Mesendoderm (in vitro differentiated cells): Measurements from ENCODE around the gene ZNF44.

Experiments used
- DNase-seq: peaks from one replicate; pipeline ENCODE4 v3.0.0; 2013
- H2AK5ac ChIP-seq: 2 replicates; pipeline ENCODE4 v1.6.1; 2013; ENCODE audit warnings: low read length, inconsistent platforms
- H2BK120ac ChIP-seq: 2 replicates; pipeline ENCODE4 v1.6.1; 2013; ENCODE audit warnings: low read depth, mild to moderate bottlenecking, low read length, moderate library complexity, mixed read lengths
- H2BK15ac ChIP-seq: replicated peaks from 2 replicates; pipeline ENCODE4 v1.6.1; 2013; ENCODE audit warnings: low read depth, mild to moderate bottlenecking, moderate library complexity
- H2BK5ac ChIP-seq: 2 replicates; pipeline ENCODE4 v1.6.1; 2013; ENCODE audit warnings: low read length, inconsistent platforms
- H3K18ac ChIP-seq: 2 replicates; pipeline ENCODE4 v1.6.1; 2013; ENCODE audit warnings: mild to moderate bottlenecking, low read length, mixed read lengths
- H3K23ac ChIP-seq: one replicate; pipeline ENCODE4 v1.6.1; 2013; ENCODE audit warnings: low read length
- H3K27ac ChIP-seq: 2 replicates; pipeline ENCODE4 v1.5.1; 2013; ENCODE audit warnings: low read depth, mild to moderate bottlenecking, inconsistent platforms, low read length, moderate library complexity
- H3K27me3 ChIP-seq: 2 replicates; pipeline ENCODE4 v1.6.1; 2013; ENCODE audit warnings: low read length, control low read depth, mild to moderate bottlenecking, inconsistent platforms; ENCODE audit not compliant: insufficient read depth, poor library complexity
- H3K36me3 ChIP-seq: 2 replicates; pipeline ENCODE4 v1.6.1; 2013; ENCODE audit warnings: low read length, inconsistent platforms; ENCODE audit not compliant: control insufficient read depth, insufficient read depth
- H3K4ac ChIP-seq: one replicate; pipeline ENCODE4 v1.6.1; 2013; ENCODE audit warnings: low read depth, mild to moderate bottlenecking, low read length, moderate library complexity
- H3K4me1 ChIP-seq: 2 replicates; pipeline ENCODE4 v1.6.1; 2013; ENCODE audit warnings: low read depth, low read length, inconsistent platforms; ENCODE audit not compliant: control insufficient read depth
- H3K4me2 ChIP-seq: 2 replicates; pipeline ENCODE4 v1.6.1; 2013; ENCODE audit warnings: low read length
- H3K4me3 ChIP-seq: 2 replicates; pipeline ENCODE4 v1.5.1; 2013; ENCODE audit warnings: mild to moderate bottlenecking, low read length
- H3K56ac ChIP-seq: one replicate; pipeline ENCODE4 v1.6.1; 2013; ENCODE audit warnings: low read length
- H3K79me1 ChIP-seq: 2 replicates; pipeline ENCODE4 v1.6.1; 2013; ENCODE audit warnings: low read length, inconsistent platforms
- H3K79me2 ChIP-seq: 2 replicates; pipeline ENCODE4 v1.6.1; 2013; ENCODE audit warnings: mild to moderate bottlenecking, low read length; ENCODE audit not compliant: control insufficient read depth, insufficient read depth
- H3K9ac ChIP-seq: 2 replicates; pipeline ENCODE4 v1.6.1; 2013; ENCODE audit warnings: low read length, inconsistent platforms
- H4K5ac ChIP-seq: one replicate; pipeline ENCODE4 v1.6.1; 2013; ENCODE audit warnings: low read length
- H4K8ac ChIP-seq: one replicate; pipeline ENCODE4 v1.6.1; 2013; ENCODE audit warnings: low read depth, mild to moderate bottlenecking, control low read depth, low read length, moderate library complexity
- WGBS: extraction: QIAGEN DNeasy Blood & Tissue Kit; methylation state at CpG from one replicate; pipeline ENCODE4 v1.1.7; 2013; ENCODE audit warnings: low lambda C conversion rate, missing lambda C conversion rate; ENCODE audit not compliant: insufficient coverage; ENCODE audit errors: extremely low coverage; 5-methylcytosine and 5-hydroxymethylcytosine counted together

The ZNF44 gene

DNA sequence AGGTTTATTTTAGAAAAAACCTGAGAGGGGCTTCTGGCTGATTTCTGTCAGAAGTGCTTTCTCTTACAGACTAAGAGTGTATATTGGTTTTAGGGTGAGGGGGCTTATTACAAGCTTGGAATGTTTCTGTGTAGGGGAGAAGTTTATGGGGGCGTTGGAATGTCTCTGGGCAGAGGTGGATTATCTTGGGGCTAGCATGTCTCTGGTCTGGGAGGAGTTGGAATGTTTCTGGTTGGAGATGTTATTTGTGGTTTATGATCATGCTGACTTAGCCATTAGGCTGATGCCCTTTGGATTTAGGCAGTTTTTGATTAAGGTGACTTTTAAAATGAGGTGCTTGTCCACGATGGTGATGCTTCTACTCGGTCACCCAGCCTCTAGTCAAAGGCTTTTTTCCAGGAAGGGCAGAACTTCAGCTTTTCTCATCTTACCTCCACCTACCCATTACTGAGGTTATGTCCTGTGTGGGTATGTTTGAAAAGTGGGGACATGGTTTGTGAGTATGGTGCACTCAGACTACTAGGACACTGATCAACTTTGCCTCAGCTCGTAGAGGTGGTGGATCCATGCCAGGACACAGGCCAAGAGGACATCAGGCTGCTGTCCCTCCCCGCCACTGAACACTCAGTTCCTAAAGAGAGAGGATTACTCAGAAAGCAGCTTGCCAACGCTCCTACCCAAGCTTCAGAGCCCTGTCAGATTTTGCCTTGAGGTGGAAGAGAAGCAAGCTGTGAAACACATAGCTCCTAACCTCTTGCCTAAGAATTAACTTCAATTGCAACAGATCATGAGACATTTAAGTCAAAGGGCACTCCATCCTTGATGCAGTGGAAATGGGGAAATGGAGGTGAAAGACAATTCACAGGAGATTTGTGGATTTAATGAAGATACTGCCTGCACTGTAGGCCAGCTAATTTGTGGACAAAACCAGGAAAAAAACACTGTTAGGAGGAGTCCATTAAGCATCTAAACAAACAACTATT, 63.6 kb downstream of the ZNF44 start:
- Histone ChIP-seq H4K8ac (no peak overlapping the region), H3K23ac (no peak overlapping the region), H2AK5ac (no peak overlapping the region), H2BK120ac (no peak overlapping the region), H3K4me2 (no peak overlapping the region), H3K27ac (no peak overlapping the region), H2BK5ac (no peak overlapping the region), H3K4me3 (no peak overlapping the region), H3K56ac (no peak overlapping the region), H4K5ac (no peak overlapping the region), H3K18ac (no peak overlapping the region), H3K27me3 (no peaks in the 10 kb centered on the region), H3K4me1 (no peaks in the 10 kb centered on the region), H3K4ac (no peak overlapping the region), H2BK15ac (no peak overlapping the region), H3K79me1 (no peaks in the 10 kb centered on the region), H3K36me3 (no peaks in the 10 kb centered on the region), H3K79me2 (no peaks in the 10 kb centered on the region), H3K9ac (no peak overlapping the region)
- no CpG with 5 or more reads among the region's 6 CpGs for WGBS
- DNase-seq: no peak

- Histone ChIP-seq H3K4me2 (no peak overlapping the region), H2BK120ac (no peak overlapping the region), H2BK5ac (no peak overlapping the region), H3K4me3 (no peak overlapping the region), H3K79me1 (no peaks in the 10 kb centered on the region), H4K5ac (no peak overlapping the region), H4K8ac (no peak overlapping the region), H3K56ac (no peak overlapping the region), H2BK15ac (no peak overlapping the region), H3K27ac (no peak overlapping the region), H3K4me1 (no peaks in the 10 kb centered on the region), H3K36me3 (no peaks in the 10 kb centered on the region), H3K18ac (no peak overlapping the region), H3K4ac (no peak overlapping the region), H3K23ac (no peak overlapping the region), H3K27me3 (no peaks in the 10 kb centered on the region), H2AK5ac (no peak overlapping the region), H3K9ac (no peak overlapping the region), H3K79me2 (no peaks in the 10 kb centered on the region)
- WGBS: no CpG with 5 or more reads among the region's 3 CpGs
- DNase-seq: no peak
These were observed 64.7 kb downstream of the ZNF44 start for GRCh38 chr19:12229990-12230389.

- H3K27ac ChIP-seq: no peak overlapping the region
- no peak overlapping the region for H4K8ac ChIP-seq
- no peak overlapping the region for H3K18ac ChIP-seq
- H2BK15ac ChIP-seq: no peak overlapping the region
- H2AK5ac ChIP-seq: no peak overlapping the region
- no peaks in the 10 kb centered on the region for H3K79me1 ChIP-seq
- no peak overlapping the region for H3K4me2 ChIP-seq
- no peaks in the 10 kb centered on the region for H3K27me3 ChIP-seq
- H3K23ac ChIP-seq: no peak overlapping the region
- DNase-seq: no peak
- no peak overlapping the region for H3K4me3 ChIP-seq
- WGBS: no CpG with 5 or more reads among the region's 6 CpGs
- H3K4ac ChIP-seq: no peak overlapping the region
- no peak overlapping the region for H3K9ac ChIP-seq
- H3K36me3 ChIP-seq: no peaks in the 10 kb centered on the region
- H3K79me2 ChIP-seq: no peaks in the 10 kb centered on the region
- H3K56ac ChIP-seq: no peak overlapping the region
- H2BK5ac ChIP-seq: no peak overlapping the region
- no peak overlapping the region for H4K5ac ChIP-seq
- no peaks in the 10 kb centered on the region for H3K4me1 ChIP-seq
- no peak overlapping the region for H2BK120ac ChIP-seq
These were observed 70.0 kb downstream of the ZNF44 start for GRCh38 chr19:12224676-12225075.

GRCh38 chr19:12222980-12223630, 71.6 kb downstream of the ZNF44 start:
- no peak overlapping the region for H3K27ac ChIP-seq
- H3K4me2 ChIP-seq: no peak overlapping the region
- H3K18ac ChIP-seq: no peak overlapping the region
- H4K5ac ChIP-seq: no peak overlapping the region
- no peak overlapping the region for H2BK120ac ChIP-seq
- no peak overlapping the region for H3K4me3 ChIP-seq
- no peak for DNase-seq
- H3K23ac ChIP-seq: no peak overlapping the region
- H3K4ac ChIP-seq: no peak overlapping the region
- H3K36me3 ChIP-seq: no peaks in the 10 kb centered on the region
- no peaks in the 10 kb centered on the region for H3K27me3 ChIP-seq
- no peaks in the 10 kb centered on the region for H3K79me2 ChIP-seq
- H2AK5ac ChIP-seq: no peak overlapping the region
- no peak overlapping the region for H3K56ac ChIP-seq
- no peak overlapping the region for H2BK15ac ChIP-seq
- H4K8ac ChIP-seq: no peak overlapping the region
- H3K4me1 ChIP-seq: no peaks in the 10 kb centered on the region
- no peak overlapping the region for H3K9ac ChIP-seq
- no peaks in the 10 kb centered on the region for H3K79me1 ChIP-seq
- H2BK5ac ChIP-seq: no peak overlapping the region
- WGBS: no CpG with 5 or more reads among the region's 1 CpG
